Measurements from ENCODE around the gene USP20. TPM values are rescaled to one million over a fixed set of nuclear protein-coding genes. Genes with fewer than 3 reads are reported as not detected.

USP20 gene
- total RNA-seq, 1 experiment from 2014 or later = 27.7 TPM

GRCh38 chr9:129816501-129817435 lies 18.5 kb upstream of the USP20 start:
- peak; percentile 72 for DNase-seq (ENCODE audit: low spot score)
- in situ Hi-C loops (cut with HindIII; ENCODE audit: low sequenced_read_pairs) = no loop called here

GRCh38 chr9:129822898-129823541 lies 12.2 kb upstream of the USP20 start:
- in situ Hi-C loops (cut with HindIII; ENCODE audit: low sequenced_read_pairs) = no loop called here

GRCh38 chr9:129823542-129823934 lies 11.7 kb upstream of the USP20 start:
- no peak for DNase-seq (ENCODE audit: low spot score)
- in situ Hi-C loops (cut with HindIII; ENCODE audit: low sequenced_read_pairs) = no loop called here

More at GRCh38 chr9:129822898-129823541, 12.2 kb upstream of the USP20 start:
- DNase-seq (ENCODE audit: low spot score) = peak; percentile 15

GRCh38 chr9:129823935-129824601 lies 11.2 kb upstream of the USP20 start, which contains the start of gene TOR1A:
Gene TOR1A, minus strand, starts transcription at chr9:129824136. Its CDS starts 51 bp downstream, at chr9:129824085.
- DNase-seq (ENCODE audit: low spot score) = peak; percentile 96
- in situ Hi-C loops (cut with HindIII; ENCODE audit: low sequenced_read_pairs) = no loop called here

- no peak for DNase-seq (ENCODE audit: low spot score)
- in situ Hi-C loops (cut with HindIII; ENCODE audit: low sequenced_read_pairs) = no loop called here
These were observed 8.9 kb upstream of the USP20 start for GRCh38 chr9:129826344-129826743.

GRCh38 chr9:129826759-129827158 lies 8.5 kb upstream of the USP20 start:
- no peak for DNase-seq (ENCODE audit: low spot score)
- in situ Hi-C loops (cut with HindIII; ENCODE audit: low sequenced_read_pairs) = no loop called here

GRCh38 chr9:129828051-129828450 lies 7.2 kb upstream of the USP20 start:
- in situ Hi-C loops (cut with HindIII; ENCODE audit: low sequenced_read_pairs) = no loop called here
- DNase-seq (ENCODE audit: low spot score) = no peak

GRCh38 chr9:129828969-129829368 lies 6.3 kb upstream of the USP20 start:
- no peak for DNase-seq (ENCODE audit: low spot score)
- in situ Hi-C loops (cut with HindIII; ENCODE audit: low sequenced_read_pairs) = no loop called here

GRCh38 chr9:129832982-129833381 lies 2.3 kb upstream of the USP20 start:
- no peak for DNase-seq (ENCODE audit: low spot score)
- in situ Hi-C loops (cut with HindIII; ENCODE audit: low sequenced_read_pairs) = no loop called here

GRCh38 chr9:129834489-129835127 lies 650 bp upstream of the USP20 start:
- in situ Hi-C loops (cut with HindIII; ENCODE audit: low sequenced_read_pairs) = no loop called here
- DNase-seq (ENCODE audit: low spot score) = no peak

GRCh38 chr9:129835860-129836223 lies 584 bp downstream of the USP20 start:
- in situ Hi-C loops (cut with HindIII; ENCODE audit: low sequenced_read_pairs) = no loop called here
- DNase-seq (ENCODE audit: low spot score) = peak; percentile 21

GRCh38 chr9:129836311-129837007 lies 1.2 kb downstream of the USP20 start:
- in situ Hi-C loops (cut with HindIII; ENCODE audit: low sequenced_read_pairs) = no loop called here
- DNase-seq (ENCODE audit: low spot score) = peak; percentile 31

GRCh38 chr9:129838707-129839259 lies 3.5 kb downstream of the USP20 start:
- in situ Hi-C loops (cut with HindIII; ENCODE audit: low sequenced_read_pairs) = no loop called here
- no peak for DNase-seq (ENCODE audit: low spot score)

- in situ Hi-C loops (cut with HindIII; ENCODE audit: low sequenced_read_pairs) = no loop called here
- DNase-seq (ENCODE audit: low spot score) = no peak
These were observed 4.2 kb downstream of the USP20 start for GRCh38 chr9:129839324-129840023.

GRCh38 chr9:129840034-129840433 lies 4.8 kb downstream of the USP20 start:
- DNase-seq (ENCODE audit: low spot score) = peak; percentile 23
- in situ Hi-C loops (cut with HindIII; ENCODE audit: low sequenced_read_pairs) = no loop called here

- in situ Hi-C loops (cut with HindIII; ENCODE audit: low sequenced_read_pairs) = no loop called here
- DNase-seq (ENCODE audit: low spot score) = peak; percentile 67
These were observed 5.8 kb downstream of the USP20 start for GRCh38 chr9:129841071-129841470.

GRCh38 chr9:129845373-129845772 lies 10.1 kb downstream of the USP20 start:
- in situ Hi-C loops (cut with HindIII; ENCODE audit: low sequenced_read_pairs) = no loop called here
- DNase-seq (ENCODE audit: low spot score) = no peak
